ENCODE results near the gene ZNRF2. TPM values are rescaled to one million over a fixed set of nuclear protein-coding genes. Genes with fewer than 3 reads are reported as not detected.
A peak's percentile ranks its signal among the peaks of the same experiment; 100 is the strongest.

The ZNRF2 gene
- total RNA-seq, 4 donors from 2014 or later: 27.2 to 43.6 (median 36.5) TPM

DNA sequence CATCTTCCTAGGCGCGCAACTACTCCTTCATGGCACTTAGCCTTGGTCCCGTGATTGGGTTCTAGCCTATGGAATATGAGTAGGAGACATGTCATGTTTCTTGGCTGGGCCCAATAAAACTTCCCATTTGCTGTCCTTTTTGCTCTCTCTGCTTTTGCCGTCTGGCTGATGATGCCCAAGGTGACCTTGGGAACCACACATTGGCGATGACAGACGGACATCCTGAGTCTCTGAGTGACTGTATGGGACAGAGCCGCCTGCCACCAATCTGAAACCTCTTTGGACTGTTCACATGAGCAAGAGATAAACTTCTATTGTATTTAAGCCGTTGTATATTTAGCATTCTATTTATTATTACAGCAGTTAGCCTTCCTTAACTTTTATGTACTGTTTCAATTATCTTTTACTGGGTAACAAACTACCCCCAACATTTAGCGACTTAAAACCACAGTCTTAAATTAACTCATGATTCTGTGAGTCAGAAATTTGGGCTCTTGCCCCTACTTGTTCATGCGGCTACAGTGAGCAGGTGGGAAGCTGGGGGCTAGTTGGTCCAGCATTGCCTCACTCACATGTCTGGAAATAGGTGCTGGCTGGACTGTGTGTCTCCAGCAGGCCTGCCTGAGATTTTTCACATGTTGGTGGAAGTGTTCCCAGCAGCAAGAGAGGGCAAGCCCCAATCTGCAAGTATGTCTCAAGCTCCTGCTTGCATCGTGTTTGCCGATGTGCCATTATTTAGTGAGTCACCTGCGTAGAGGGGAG lies 122.4 kb downstream of the ZNRF2 start:
- H3K4me3 ChIP-seq: no peak overlapping the region
- TF ChIP-seq, protein P1, sequence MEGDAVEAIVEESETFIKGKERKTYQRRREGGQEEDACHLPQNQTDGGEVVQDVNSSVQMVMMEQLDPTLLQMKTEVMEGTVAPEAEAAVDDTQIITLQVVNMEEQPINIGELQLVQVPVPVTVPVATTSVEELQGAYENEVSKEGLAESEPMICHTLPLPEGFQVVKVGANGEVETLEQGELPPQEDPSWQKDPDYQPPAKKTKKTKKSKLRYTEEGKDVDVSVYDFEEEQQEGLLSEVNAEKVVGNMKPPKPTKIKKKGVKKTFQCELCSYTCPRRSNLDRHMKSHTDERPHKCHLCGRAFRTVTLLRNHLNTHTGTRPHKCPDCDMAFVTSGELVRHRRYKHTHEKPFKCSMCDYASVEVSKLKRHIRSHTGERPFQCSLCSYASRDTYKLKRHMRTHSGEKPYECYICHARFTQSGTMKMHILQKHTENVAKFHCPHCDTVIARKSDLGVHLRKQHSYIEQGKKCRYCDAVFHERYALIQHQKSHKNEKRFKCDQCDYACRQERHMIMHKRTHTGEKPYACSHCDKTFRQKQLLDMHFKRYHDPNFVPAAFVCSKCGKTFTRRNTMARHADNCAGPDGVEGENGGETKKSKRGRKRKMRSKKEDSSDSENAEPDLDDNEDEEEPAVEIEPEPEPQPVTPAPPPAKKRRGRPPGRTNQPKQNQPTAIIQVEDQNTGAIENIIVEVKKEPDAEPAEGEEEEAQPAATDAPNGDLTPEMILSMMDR (IDR thresholded peaks at IDR 0.05): no peak
- TF ChIP-seq POLR2A (IDR thresholded peaks at IDR 0.05): no peak
- no peak for DNase-seq
- H3K4me1 ChIP-seq: no peaks in the 10 kb centered on the region
- no peaks in the 10 kb centered on the region for H3K27me3 ChIP-seq
- H3K36me3 ChIP-seq: peaks cover 0 to 9% (median 0%) of the 10 kb centered on the region in 3 donors
- no peak overlapping the region for H3K27ac ChIP-seq
- no peaks in the 10 kb centered on the region for H3K9me3 ChIP-seq

DNA sequence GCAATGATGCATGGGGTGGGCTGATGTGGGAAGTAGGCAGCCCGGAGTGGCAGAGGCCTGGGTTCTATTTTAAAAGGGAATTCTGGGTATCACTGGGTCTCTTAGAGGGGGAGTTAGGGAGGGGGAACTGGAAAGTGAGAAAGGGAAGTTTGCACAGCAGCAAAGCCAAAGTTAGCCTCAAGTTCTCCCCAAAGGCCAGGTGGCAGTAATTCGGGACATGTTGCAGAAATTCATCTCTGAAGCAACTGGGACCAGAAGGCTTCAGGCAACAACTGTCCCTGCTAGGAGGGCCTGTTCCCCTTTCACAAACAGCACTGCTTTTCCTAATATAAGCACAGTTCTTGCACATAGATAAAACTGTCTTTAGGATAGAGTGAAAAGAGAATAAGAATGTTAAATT lies 126.8 kb downstream of the ZNRF2 start:
- no peak for DNase-seq
- H3K4me1 ChIP-seq: no peaks in the 10 kb centered on the region
- no peaks in the 10 kb centered on the region for H3K36me3 ChIP-seq
- TF ChIP-seq, protein P1 (IDR thresholded peaks at IDR 0.05): no peak
- no peak for TF ChIP-seq POLR2A (IDR thresholded peaks at IDR 0.05)
- H3K9me3 ChIP-seq: no peaks in the 10 kb centered on the region
- no peaks in the 10 kb centered on the region for H3K27me3 ChIP-seq
- no peak overlapping the region for H3K4me3 ChIP-seq
- no peak overlapping the region for H3K27ac ChIP-seq

DNA sequence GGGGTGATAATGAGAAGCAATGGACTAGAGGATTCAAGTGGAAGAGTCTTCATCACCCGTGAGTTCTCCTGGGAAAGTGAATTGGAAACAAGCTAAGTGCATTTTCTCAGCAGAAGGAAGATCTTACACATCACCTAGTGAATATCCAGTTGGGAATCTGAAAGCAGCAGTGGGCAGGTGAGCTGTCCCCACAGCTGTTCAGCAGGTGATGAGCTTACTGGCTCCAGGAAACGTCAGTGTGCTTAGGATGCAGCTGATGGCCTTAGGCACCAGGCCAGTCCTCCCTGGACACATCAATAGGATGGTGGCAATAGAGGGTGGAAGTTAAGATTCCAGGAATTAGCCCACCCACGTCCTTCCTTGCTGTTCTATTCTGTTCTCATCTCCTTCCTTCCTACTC lies 127.5 kb downstream of the ZNRF2 start:
- H3K27me3 ChIP-seq: no peaks in the 10 kb centered on the region
- H3K9me3 ChIP-seq: no peaks in the 10 kb centered on the region
- no peak for DNase-seq
- H3K4me3 ChIP-seq: no peak overlapping the region
- no peak for TF ChIP-seq POLR2A (IDR thresholded peaks at IDR 0.05)
- TF ChIP-seq, protein P1 (IDR thresholded peaks at IDR 0.05): no peak
- H3K4me1 ChIP-seq: no peaks in the 10 kb centered on the region
- no peaks in the 10 kb centered on the region for H3K36me3 ChIP-seq
- H3K27ac ChIP-seq: no peak overlapping the region

GRCh38 chr7:30412782-30413504 lies 128.5 kb downstream of the ZNRF2 start:
- no peak overlapping the region for H3K27ac ChIP-seq
- H3K4me3 ChIP-seq: no peak overlapping the region
- no peak for TF ChIP-seq POLR2A (IDR thresholded peaks at IDR 0.05)
- TF ChIP-seq, protein P1 (IDR thresholded peaks at IDR 0.05): peak in 4 of 6 experiments; percentile 48 to 81 (median 74)
- no peaks in the 10 kb centered on the region for H3K9me3 ChIP-seq
- no peaks in the 10 kb centered on the region for H3K27me3 ChIP-seq
- no peaks in the 10 kb centered on the region for H3K36me3 ChIP-seq
- peak in 1 of 3 donors; percentile 61 for DNase-seq
- no peaks in the 10 kb centered on the region for H3K4me1 ChIP-seq

- Histone ChIP-seq H3K4me1 (no peaks in the 10 kb centered on the region), H3K27ac (no peak overlapping the region), H3K36me3 (no peaks in the 10 kb centered on the region), H3K27me3 (no peaks in the 10 kb centered on the region), H3K4me3 (no peak overlapping the region), H3K9me3 (no peaks in the 10 kb centered on the region)
- TF ChIP-seq POLR2A (IDR thresholded peaks at IDR 0.05): no peak
- TF ChIP-seq, protein P1 (IDR thresholded peaks at IDR 0.05): no peak
- DNase-seq: no peak
Measured at GRCh38 chr7:30413864-30414263, 129.5 kb downstream of the ZNRF2 start.

Small RNA genes lying within 50 kb of the gene (small RNA-seq; reads per million reads assigned to genes)
- gene MIR550A1: 0 reads per million in 2 donors

Other genes starting within 250 kb of the ZNRF2 start
- gene MTURN, start 149.6 kb upstream of the ZNRF2 start, total RNA-seq: 10 to 100 TPM in 3 of 4 donors, 1 to 10 TPM in 1; 2.3 to 18.2 (median 13.8) TPM
- gene NOD1, start 194.2 kb downstream of the ZNRF2 start, total RNA-seq: 10 to 100 TPM in 3 of 4 donors, 1 to 10 TPM in 1; 4.0 to 29.7 (median 21.0) TPM
- gene GGCT, start 220.2 kb downstream of the ZNRF2 start, total RNA-seq: 10 to 100 TPM; 18.1 to 24.8 (median 19.2) TPM